Suppressor macrophage (primary cell): ENCODE measurements around the gene OMP.
"Not testable (repeated sequence)": the region's sequence is repeated elsewhere in the genome, so short reads cannot be mapped to it uniquely, and the experiment has no call there.

ENCODE experiments used
- DNase-seq, 4 experiments: peaks; one replicate each; pipeline ENCODE4 v3.0.0-alpha.2; 2020 to 2022

Gene OMP

DNA sequence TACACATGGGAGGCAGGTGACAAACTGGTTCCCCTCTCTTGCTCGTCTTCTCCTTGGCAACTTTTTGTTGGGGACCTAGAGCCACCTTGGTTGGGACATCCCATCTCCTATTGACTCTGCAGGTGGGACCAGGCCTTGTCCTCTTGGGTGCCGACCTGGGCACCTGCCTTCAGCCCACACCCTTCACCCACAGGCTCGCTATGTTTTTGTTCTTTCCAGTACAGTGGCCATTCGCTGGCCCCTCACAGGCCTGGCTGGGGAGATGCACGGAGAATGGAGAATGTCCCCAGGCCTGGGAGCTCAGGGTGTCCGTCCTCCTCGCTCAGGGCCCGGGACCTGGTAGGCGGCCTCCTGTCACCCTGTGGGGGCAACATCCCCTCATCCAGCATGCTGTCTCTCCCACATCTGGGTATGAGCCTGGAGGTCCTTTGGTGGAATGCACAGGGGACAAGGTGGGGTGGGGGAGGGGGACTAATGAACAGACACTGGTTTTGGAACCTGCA, 14.9 kb upstream of the OMP start:
- no peak for DNase-seq

DNA sequence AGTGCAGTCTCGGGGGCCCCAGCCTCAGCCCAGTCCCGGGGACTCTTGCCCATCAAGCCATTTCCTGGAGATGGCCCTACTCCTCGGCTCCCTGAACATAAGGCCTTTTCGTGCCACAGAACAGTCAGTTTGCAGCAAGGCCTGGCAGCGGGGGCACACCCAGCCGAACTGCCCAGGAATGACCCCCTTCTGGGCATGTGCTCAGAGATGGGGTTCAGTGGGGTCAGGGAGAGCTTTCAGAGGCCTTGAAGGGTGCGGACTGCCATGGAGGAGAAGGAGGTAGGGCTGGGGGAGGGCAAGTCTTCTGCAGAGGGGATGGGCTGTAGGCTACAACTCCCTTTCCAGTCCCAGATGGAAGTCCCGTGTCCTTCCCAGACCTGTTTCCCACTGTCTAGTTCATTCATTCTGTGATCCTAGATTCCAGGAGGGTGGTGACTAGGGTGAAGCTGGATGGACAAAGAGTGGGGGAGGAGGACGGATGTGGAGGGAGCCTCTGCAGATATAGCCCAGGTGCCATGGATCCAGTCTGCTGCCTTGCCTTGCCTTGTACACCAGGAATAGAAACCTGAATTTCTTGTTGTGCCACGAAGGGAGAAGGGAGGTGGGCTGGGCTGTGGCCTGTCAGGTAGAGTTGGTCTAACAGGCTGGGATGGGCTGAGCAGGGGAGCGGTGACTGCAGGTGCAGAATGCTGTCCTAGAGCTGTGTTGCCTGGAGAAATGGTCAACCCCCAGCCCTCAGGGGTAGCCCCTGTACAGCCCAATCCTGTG, 14.2 kb upstream of the OMP start:
- no peak for DNase-seq

- DNase-seq = peak in 2 of 4 experiments; percentile 18
Observed at GRCh38 chr11:77089004-77089545, 13.6 kb upstream of the OMP start.

DNA sequence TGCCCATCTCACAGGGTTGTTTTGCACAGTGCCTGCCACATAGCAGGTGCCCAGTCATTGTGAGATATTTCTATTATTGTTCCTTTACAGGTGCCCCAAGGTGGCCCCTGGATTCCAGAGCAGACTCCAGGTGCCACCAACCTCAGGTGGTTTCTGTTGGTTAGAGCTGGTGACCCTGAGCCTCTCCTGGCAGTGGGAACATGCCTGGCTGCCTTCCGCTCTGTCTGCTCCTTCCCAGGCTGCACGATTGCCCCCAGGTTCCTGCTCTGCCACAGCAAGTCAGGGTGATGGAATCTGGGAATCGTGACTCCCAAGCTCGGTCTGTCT, 12.6 kb upstream of the OMP start:
- DNase-seq = no peak

- DNase-seq = no peak
Observed at GRCh38 chr11:77090373-77091111, 12.1 kb upstream of the OMP start.

DNA sequence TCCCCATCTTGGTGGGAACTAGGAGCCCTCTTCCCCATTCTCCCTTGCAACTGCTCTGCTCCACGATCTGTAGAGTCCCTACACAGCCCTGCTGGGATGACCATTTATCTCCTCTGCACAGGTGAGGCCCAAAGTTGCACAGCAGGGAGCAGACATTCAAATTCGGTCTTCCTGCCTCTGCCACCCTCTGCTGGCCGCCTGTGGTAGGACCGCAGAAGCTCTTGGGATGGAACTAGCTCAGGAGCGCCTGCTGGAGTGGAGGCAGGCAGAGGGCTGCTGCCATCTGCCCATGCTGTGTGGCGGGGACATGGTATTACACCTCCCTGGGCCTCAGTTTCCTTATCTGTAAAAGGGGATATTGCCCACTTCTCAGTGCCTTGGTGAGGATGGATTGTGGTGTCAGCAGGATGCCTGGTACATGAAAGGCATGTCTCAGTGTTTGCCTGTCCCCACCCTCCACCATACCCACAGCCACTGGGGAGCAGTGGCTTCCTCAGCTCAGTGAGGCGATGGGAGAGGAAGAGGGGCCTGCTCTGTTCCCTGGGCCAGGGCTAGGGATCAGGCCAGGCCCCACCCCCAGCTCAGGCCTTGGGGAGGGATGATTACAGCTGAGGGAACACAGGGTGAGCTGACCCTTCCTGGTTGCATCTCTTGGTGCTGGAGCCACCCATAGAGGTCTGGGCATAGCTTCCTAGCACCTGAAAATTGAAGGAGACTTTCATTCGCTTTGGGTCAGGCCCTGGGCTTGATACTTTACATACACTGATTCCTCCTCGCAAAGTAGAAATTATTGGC, 11.3 kb upstream of the OMP start:
- peak; percentile 79 to 87 (median 82) for DNase-seq

- DNase-seq = no peak
Observed at GRCh38 chr11:77092382-77092781, 10.3 kb upstream of the OMP start.

GRCh38 chr11:77093056-77093891, 9.4 kb upstream of the OMP start:
- DNase-seq = no peak

DNA sequence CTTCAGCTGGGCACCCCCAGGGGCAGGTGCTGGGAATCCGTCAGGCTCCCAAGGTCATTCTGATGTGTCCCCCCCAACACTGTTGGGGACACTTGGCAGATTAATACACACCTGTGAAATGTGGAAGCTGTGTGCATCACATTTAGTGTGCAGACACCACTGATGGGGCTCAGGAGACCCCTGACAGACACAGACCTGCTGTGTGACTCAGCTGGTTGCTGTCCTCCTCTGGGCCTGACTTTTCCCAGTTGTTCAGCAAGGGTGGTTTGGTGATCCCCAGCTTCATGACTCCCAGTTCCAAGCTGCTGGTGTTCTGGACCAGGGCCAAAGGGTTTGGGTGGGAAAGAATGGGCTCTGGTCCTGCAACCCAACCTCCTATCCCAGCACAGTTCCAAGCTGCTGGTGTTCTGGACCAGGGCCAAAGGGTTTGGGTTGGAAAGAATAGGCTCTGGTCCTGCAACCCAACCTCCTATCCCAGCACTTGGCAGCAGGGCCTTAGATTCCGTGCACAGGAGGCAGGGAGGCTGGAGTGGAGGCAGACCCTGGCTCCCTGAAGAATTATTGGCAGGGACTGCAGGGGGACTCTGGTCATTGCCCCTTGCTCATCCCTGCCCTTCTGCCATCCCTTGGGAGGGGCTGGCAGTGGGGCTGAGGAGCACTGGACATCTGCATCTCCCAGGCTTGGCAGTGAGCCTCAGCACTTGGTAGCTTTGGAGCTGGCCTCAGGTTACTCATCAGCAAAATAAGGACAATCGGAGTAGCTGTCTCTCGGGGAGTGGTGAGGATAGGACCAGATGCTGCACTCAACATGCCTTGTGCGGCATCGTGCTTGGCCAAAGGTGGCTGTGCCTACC, 8.4 kb upstream of the OMP start:
- no peak for DNase-seq

DNA sequence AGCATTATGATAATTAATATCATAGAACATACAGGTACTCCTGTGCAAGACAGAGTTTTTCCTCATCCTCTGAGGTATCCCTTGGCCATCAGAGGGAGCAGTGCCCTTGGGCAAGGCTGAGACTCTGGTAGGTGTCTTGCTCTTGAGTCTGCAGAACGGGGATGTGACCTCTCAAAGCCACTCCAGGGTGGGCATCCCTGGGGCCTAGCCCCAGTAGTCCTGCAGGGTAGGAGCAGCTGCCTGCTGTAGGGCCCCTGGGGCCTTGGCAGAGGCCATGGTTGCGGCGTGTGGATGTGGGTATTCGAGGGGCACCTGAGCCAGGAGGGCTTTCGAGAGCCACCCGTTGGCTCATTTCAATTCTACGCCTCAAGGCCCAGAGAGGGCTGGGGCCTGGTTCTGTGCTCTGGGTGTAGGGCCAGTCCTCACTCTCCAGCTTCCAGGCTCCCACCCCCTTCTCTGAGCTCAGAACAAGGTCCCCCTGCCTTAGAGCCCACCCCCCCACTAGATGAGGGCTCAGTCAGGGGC, 7.7 kb upstream of the OMP start:
- DNase-seq = no peak

GRCh38 chr11:77095551-77096490, 6.8 kb upstream of the OMP start:
- DNase-seq = no peak

DNA sequence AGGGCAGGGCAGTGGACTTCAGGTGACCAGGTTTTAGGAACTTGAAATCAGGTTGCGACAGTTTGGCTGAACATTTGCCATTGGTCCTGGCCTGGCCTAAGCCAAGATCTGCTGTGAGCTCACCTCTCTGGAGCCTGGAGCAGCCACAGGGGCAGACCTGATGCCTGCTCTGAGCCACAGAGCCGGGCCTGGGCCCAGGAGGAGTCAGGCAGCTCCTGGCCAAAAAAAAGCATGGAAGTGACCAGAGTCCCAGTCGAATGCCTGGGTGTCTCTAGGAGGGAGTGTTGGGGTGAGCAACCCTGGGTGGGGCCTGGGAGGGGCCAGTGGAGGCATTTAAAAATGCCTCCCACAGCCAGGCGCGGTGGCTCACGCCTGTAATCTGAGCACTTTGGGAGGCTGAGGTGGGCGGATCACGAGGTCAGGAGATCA, 6.0 kb upstream of the OMP start:
- no peak for DNase-seq

DNA sequence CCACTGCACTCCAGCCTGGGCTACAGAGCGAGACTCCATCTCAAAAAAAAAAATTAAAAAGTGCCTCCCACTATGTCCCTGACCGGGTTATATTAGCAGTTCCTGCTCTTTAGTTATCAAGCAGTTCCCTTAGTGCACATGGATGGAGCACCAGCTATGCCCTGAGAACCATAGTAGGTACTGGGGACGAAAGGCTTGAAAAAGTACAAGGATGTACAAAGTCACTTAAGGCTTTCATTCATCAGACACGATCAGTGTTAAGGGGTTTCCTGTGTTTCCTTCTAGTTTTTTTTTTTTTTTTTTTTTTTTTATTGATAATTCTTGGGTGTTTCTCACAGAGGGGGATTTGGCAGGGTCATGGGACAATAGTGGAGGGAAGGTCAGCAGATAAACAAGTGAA, 5.5 kb upstream of the OMP start:
- not testable (repeated sequence) for DNase-seq

DNA sequence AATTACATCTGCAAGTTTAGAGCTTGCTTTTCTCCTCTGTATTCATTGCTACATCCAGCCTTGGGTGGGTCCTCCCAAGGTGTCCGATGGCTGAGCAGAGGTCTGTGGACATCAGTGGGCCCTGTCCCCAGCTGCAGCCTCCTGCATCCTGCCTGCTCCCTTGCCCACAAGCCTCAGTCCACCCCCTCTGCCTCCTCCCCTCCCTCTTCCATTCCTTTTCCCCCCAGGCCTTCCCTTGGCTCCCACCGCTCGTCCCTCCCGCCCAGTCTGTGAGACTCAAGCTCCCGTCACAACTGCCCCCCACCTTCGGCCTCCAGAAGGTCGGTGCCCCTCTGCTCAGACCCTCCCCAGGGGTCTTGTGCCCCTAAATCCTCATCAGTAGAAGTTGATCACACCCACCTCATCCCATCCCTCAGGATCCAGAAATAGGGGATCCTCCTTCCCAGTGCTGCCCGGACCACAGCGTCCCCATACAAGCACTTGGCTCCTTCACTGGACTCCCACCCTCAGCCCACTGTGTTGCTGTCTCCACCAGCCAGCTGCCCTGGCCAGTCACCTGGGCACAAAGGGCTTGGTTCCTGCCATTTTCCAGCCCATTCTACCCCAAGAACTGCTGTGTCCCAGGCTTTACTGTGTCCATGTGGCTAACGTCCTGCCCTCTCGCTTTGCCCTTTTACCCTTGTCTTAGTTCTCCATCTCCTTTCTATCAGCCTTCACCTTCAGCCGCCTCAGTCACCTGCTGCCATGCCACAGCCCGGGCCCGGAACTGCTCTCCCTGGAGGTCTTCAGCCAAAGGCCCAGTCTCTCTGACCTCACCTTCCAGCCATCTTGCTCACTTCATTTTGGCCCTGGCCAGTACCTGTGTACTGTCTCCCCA, 2.2 kb upstream of the OMP start:
- DNase-seq = no peak

GRCh38 chr11:77101043-77101537, 1.6 kb upstream of the OMP start:
- DNase-seq = peak; percentile 31 to 61 (median 58)

DNA sequence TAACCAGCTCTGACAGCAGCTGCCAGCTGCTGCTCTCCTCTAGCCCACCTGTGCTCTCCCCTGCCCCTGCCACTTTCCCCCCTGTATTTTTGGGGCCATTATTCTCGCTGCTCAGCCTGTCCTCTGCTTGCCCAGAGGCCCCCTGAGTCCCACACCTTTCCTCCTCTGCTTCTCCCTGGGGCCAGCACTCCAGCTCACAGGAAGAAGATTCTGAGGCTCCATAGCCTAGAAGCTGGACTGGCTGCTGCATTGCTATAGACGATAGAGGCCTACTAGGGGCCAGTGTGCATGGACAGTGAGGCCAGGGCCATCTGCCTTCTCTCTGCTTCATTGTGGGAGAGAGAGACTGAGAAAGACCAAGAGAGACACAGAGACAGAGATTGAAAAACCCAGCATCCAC, 679 bp downstream of the OMP start:
- no peak for DNase-seq

DNA sequence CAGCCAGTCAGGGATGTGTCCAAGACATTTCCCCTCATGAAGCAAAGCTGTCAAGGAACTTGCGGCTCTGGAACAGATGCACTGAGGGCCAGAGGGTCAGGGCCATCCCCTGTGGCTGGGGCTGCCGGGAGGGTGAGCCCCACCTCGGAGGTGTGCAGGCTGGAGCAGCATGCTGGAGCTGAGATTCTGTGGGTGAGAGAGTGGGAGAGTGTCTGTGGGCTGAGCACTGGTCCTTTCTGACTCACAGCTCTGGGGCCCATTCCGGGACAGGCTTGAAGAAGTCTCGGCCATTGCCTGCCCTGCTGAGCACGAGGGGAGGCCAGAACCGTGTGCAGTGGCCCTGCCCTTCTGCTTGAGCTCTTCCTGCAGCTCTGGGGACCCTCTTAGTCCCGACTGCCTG, 2.1 kb downstream of the OMP start:
- DNase-seq = no peak

- DNase-seq = peak; percentile 16 to 58 (median 30)
Observed at GRCh38 chr11:77106321-77106720, 3.7 kb downstream of the OMP start.
